ENCODE measurements around the gene LKAAEAR1. TPM values are rescaled to one million over a fixed set of nuclear protein-coding genes. Genes with fewer than 3 reads are reported as not detected.

Gene LKAAEAR1
- total and polyA plus RNA-seq, 2 of the 13 experiments (the other 11 are each of a cell fraction or from before 2014, with no cell fraction given), result not detected

DNA sequence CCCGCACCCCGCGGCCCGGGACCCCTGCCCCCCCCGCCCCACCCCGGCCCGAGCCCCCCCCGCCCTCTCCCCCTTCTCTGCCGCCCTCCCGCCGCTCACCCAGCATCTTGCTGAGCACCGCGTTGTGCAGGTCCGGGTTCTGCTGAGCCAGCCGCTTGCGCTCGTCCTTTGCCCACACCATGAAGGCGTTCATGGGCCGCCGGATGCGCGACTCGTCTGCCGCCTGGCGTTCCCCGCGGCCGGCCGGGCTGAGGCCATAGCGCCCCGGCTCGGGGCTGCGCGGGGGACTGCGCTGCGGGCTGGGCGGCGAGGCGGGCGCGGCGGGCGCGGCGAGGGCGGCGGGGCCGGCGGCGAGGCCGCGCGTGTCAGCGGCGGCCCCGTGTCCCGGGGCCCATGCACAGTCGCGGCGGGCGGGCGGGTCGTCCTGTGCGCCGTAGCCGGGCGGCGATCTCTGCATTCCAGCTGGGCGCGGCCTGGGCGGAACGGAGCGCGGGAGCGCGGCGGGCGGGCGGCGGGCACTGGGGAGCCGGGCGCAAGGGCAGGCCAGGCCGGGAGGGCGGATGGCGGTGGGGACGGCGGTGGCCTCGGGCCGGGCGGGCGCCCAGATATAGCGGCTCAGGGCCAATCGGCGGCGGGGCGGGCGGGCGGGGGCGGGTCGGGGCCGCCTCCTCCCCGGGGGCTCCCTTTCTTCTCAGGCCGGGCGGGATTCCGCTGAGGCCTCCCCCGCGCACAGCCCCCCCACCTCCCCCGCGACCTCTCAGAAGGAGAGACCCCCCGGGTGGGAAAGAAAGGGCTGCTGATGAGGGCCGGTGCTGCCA is 34.9 kb downstream of the LKAAEAR1 start, which contains the start of gene SOX18 (continued):
- TF ChIP-seq ARID2 (CRISPR knock-in tag; IDR thresholded peaks at IDR 0.05; ENCODE audit: borderline replicate concordance) (no peak), ZNF17 (CRISPR knock-in tag; IDR thresholded peaks at IDR 0.05) (no peak), ZBTB20 (CRISPR knock-in tag; IDR thresholded peaks at IDR 0.05; ENCODE audit: borderline replicate concordance, low read depth) (no peak), CENPT (CRISPR knock-in tag; IDR thresholded peaks at IDR 0.05; ENCODE audit: low read depth) (0 out of 2 replicates have a peak, but pooled peaks have one; percentile 45), PRPF4 (IDR thresholded peaks at IDR 0.05; ENCODE audit: low read depth, low read length, poor library complexity, severe bottlenecking) (no peak), TCF7 (IDR thresholded peaks at IDR 0.05; ENCODE audit: low read depth) (peak; percentile 9; the same call in 1 of the 2 replicates), CSRNP1 (CRISPR knock-in tag; IDR thresholded peaks at IDR 0.05) (no peak), ZNF766 (CRISPR knock-in tag; IDR thresholded peaks at IDR 0.05; ENCODE audit: borderline replicate concordance) (no peak), FOSL1 (CRISPR knock-in tag; IDR thresholded peaks at IDR 0.05; ENCODE audit: borderline replicate concordance) (no peak), ZNF34 (CRISPR knock-in tag; IDR thresholded peaks at IDR 0.05; ENCODE audit: borderline replicate concordance) (no peak), WIZ (CRISPR knock-in tag; IDR thresholded peaks at IDR 0.05) (no peak), HDAC6 (IDR thresholded peaks at IDR 0.05; ENCODE audit: low read depth, low read length) (no peak), ZBTB44 (CRISPR knock-in tag; IDR thresholded peaks at IDR 0.05) (no peak), PATZ1 (CRISPR knock-in tag; IDR thresholded peaks at IDR 0.05) (peak; percentile 23; the same call in 1 of the 2 replicates), ZNF720 (CRISPR knock-in tag; IDR thresholded peaks at IDR 0.05) (no peak), ZNF101 (CRISPR knock-in tag; IDR thresholded peaks at IDR 0.05; ENCODE audit: borderline replicate concordance, low read depth) (no peak)
- TF ChIP-seq, protein P1, sequence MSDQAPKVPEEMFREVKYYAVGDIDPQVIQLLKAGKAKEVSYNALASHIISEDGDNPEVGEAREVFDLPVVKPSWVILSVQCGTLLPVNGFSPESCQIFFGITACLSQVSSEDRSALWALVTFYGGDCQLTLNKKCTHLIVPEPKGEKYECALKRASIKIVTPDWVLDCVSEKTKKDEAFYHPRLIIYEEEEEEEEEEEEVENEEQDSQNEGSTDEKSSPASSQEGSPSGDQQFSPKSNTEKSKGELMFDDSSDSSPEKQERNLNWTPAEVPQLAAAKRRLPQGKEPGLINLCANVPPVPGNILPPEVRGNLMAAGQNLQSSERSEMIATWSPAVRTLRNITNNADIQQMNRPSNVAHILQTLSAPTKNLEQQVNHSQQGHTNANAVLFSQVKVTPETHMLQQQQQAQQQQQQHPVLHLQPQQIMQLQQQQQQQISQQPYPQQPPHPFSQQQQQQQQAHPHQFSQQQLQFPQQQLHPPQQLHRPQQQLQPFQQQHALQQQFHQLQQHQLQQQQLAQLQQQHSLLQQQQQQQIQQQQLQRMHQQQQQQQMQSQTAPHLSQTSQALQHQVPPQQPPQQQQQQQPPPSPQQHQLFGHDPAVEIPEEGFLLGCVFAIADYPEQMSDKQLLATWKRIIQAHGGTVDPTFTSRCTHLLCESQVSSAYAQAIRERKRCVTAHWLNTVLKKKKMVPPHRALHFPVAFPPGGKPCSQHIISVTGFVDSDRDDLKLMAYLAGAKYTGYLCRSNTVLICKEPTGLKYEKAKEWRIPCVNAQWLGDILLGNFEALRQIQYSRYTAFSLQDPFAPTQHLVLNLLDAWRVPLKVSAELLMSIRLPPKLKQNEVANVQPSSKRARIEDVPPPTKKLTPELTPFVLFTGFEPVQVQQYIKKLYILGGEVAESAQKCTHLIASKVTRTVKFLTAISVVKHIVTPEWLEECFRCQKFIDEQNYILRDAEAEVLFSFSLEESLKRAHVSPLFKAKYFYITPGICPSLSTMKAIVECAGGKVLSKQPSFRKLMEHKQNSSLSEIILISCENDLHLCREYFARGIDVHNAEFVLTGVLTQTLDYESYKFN (CRISPR knock-in tag; conservative IDR thresholded peaks at IDR 0.05), result no peak

Measured in HepG2 (cell line).